Hematopoietic multipotent progenitor cell treated with erythropoietin and hydrocortisone succinate and interleukin-3 and kit ligand, for 4 days (in vitro differentiated cells): ENCODE data around the gene LPCAT2.

Experiments used
- DNase-seq: peaks from one replicate; pipeline ENCODE4 v3.0.0-alpha.2; 2015

Gene LPCAT2

DNA sequence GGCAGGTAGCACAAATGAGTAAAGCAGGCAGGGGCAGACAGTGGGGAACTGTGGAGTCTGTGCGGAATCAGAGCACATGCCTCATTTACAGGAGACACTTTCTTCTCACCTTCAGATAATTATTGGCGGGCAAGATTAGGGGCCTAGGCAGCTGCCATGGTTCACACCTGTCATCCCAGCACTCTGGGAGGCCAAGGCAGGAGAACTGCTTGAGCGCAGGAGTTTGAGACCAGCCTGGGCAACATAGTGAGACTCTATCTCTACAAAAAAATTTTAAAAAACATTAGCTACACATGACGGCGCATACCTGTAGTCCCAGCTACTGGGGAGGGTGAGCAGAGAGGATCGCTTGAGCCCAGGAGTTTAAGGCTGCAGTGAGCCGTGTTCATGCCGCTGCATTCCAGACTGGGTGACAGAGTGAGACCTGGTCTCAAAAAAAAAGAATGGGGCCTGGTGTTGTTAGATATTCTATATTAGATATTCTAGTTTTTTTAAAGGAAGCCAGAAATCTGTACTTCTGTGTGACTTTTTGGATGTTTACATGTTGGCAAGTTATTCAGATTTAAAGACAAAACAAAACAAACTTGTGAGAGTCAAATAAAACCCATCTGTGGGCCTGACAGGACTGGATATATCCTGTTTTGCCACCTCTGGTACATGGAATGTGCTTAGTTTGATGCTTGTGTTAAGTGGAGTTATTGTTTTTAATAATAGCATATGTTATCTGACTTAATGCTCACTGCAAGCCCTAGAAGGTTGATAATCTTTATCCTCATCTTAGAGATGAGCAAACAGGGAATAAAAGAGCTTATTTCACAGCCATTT, 4.9 kb upstream of the LPCAT2 start:
- DNase-seq = no peak

DNA sequence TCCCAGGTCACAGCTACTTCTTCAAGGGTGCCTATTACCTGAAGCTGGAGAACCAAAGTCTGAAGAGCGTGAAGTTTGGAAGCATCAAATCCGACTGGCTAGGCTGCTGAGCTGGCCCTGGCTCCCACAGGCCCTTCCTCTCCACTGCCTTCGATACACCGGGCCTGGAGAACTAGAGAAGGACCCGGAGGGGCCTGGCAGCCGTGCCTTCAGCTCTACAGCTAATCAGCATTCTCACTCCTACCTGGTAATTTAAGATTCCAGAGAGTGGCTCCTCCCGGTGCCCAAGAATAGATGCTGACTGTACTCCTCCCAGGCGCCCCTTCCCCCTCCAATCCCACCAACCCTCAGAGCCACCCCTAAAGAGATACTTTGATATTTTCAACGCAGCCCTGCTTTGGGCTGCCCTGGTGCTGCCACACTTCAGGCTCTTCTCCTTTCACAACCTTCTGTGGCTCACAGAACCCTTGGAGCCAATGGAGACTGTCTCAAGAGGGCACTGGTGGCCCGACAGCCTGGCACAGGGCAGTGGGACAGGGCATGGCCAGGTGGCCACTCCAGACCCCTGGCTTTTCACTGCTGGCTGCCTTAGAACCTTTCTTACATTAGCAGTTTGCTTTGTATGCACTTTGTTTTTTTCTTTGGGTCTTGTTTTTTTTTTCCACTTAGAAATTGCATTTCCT, 3.4 kb upstream of the LPCAT2 start:
- DNase-seq = no peak

DNA sequence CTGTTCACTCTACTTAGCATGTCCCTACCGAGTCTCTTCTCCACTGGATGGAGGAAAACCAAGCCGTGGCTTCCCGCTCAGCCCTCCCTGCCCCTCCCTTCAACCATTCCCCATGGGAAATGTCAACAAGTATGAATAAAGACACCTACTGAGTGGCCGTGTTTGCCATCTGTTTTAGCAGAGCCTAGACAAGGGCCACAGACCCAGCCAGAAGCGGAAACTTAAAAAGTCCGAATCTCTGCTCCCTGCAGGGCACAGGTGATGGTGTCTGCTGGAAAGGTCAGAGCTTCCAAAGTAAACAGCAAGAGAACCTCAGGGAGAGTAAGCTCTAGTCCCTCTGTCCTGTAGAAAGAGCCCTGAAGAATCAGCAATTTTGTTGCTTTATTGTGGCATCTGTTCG, 2.8 kb upstream of the LPCAT2 start:
- DNase-seq = no peak

GRCh38 chr16:55506708-55507107, 2.2 kb upstream of the LPCAT2 start:
- peak; percentile 26 for DNase-seq

GRCh38 chr16:55508271-55508921, 476 bp upstream of the LPCAT2 start:
- peak; percentile 25 for DNase-seq

DNA sequence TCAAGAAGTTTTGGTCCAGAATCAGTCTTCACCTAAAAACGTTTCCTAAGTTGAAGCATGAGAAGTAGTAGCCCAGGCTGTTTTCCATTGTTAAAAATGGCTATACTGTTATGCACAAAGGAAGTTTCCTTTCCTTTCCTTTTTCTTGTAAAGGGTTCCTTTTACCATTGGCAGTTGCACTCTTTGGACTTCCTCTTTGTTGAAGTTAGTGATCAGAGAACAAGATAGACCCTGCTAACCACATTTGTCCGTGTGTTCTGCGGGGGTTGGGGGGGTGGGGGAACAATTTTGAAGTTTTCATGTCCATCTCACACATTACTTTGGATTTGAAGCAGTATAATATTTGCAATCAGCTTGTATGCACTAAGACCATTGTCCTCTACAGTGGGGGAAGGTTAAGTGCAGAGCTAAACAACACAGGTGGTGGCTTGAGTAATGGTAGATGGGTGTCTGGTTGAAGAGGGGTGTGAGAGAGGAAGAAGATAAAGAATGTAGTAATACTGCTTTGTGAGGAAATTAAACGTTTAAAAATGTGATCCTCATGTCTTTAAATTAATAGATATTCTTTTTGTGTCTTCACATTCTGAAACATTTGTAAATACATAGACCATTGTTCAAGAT, 1.4 kb downstream of the LPCAT2 start:
- DNase-seq = peak; percentile 91

DNA sequence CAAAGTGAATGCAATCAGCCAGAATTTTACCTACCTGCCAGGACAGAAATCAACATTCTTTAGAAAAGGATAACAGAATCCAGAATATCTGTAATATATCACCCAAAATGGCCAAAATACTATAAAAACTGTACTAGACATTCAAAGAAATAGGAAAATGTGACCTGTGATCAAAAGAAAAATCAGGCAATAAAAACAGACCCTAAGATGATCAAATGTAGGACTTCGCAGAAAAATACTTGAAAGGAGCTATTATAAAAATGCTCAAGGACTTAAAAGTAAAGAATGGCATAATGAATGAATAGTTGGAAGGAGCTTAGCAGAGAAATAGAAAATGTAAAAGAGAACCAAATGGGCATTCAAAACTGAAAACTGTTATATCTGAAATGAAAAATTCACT, 4.1 kb downstream of the LPCAT2 start:
- DNase-seq = no peak

DNA sequence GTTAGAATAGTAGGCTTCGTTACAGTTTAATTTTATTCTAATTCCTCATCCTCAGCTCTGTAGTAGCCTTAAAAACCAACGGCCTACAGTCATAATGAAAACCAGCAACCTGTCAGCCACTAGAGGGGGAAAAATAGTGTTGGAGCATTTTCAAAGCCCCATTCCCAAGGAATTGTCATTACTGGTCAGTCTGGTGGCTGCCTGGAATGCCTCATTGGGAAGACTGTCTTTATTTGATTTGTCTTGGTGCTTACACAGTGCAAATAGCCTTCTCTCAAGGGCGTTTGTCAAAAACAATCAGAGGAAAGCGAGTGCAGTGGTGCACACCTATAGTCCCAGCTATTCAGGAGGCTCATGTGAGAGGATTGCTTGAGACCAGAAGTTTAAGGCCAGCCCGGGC, 4.7 kb downstream of the LPCAT2 start:
- DNase-seq = no peak

- DNase-seq = no peak
Observed at GRCh38 chr16:55515111-55515510, 6.2 kb downstream of the LPCAT2 start.

DNA sequence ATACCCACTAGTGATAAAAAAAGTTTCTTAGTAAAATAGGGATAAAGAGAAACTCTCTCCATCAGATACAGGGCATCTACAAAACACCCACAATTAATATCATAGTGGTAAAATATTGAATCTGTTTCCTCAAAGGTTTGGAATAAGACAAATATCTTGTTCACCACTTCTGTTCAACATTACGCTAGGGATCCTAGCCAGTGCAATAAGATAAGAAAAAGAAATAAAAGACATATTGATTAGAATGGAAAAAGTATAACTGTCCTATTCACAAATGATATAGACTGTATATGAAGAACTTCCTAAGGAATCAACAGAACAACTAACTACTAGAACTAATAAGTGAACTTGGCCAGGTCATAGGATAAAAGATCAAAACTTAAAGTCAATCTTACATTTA, 12.9 kb downstream of the LPCAT2 start:
- DNase-seq = no peak

DNA sequence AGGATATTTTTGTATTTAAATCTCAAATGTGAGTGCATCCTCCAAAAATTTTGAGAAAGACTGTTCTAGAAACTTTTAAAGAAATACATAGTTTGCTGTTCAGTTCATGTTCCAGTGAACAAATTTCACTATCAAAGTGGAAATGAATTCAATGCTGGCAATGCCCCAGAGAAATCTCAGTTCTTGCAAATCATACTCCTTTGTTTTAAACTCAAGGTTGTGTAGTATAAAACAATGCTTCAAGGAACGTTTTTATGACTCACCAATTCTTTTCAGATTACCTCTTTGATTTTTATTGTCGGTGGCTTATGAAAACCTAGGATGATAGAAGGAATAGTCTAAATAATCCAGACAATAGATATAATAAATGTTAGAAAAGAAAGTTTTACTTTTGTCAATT, 17.6 kb downstream of the LPCAT2 start:
- DNase-seq = no peak

- DNase-seq = no peak
Observed at GRCh38 chr16:55527885-55528284, 19.0 kb downstream of the LPCAT2 start.

DNA sequence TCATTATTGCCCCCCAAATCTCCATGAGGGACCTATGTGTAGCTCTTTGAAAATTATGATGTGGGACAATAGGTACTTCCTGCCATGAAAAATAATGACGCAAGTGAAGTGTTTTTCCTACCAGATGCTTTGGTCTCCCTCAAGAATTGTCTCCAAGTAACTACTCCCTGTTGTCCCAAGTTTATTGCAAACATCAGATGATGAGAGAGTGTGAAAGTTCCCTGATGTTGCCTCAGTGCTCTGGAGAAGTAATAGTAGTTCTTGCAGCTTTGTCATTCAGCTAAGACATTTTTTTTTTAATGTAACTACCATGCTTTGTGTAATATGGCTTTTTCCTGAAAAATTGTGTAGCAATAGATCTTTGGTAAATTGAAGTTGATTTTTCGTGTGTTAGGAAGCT, 20.1 kb downstream of the LPCAT2 start:
- DNase-seq = no peak

GRCh38 chr16:55530316-55530856, 21.5 kb downstream of the LPCAT2 start:
- DNase-seq = no peak

- DNase-seq = no peak
Observed at GRCh38 chr16:55532227-55532626, 23.4 kb downstream of the LPCAT2 start.

DNA sequence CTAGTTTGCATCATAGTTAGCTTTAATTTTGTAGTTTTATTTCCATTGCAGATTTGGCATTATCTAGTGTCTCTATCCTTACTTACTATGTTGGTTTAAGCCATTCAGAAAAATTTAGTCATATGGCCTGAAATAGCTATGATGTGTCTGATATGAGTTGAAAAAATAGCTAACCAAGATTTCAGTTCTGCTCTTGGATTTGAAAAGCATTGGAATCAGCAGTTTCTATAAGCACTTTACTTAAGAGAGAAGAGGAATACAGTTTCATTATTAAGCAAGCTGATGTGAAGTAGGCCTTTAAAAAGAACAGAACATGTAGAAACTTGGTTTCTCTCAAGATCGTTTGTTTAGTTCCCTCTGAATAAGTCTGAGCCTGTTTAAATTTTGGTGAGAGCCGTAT, 25.9 kb downstream of the LPCAT2 start:
- no peak for DNase-seq

- DNase-seq = peak; percentile 75
Observed at GRCh38 chr16:55539049-55539448, 30.2 kb downstream of the LPCAT2 start.

- DNase-seq = no peak
Observed at GRCh38 chr16:55539488-55539887, 30.6 kb downstream of the LPCAT2 start.

- no peak for DNase-seq
Observed at GRCh38 chr16:55540221-55540620, 31.3 kb downstream of the LPCAT2 start.

DNA sequence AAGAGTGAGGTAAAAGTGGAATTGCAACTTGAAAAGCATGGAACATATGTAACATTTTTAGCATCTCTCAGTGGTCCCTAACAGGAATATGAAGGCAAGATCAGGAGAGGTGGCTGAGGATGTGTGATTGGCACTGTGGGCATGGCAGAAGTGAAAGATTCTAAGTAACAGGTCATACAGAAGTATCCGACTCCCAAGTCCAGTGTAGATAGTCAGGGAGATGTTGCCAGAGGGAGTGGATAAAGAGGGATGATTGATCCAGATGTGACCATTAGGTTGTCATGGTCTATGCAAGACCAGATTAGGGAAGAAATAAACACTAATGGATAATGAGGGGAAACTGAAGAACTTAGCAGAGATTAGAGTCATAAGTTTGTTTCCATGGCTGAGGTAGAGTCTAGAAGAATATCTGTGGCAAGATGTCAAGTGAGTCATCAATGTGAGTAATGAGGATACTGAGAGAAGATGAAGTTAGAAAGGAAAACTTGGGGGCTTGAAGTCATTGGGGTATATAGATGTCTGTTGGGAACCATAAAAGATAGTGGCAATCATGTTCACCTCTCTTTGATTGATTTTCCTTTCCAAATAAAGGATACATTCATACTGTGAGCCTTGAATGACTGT, 33.7 kb downstream of the LPCAT2 start:
- DNase-seq = peak; percentile 7

DNA sequence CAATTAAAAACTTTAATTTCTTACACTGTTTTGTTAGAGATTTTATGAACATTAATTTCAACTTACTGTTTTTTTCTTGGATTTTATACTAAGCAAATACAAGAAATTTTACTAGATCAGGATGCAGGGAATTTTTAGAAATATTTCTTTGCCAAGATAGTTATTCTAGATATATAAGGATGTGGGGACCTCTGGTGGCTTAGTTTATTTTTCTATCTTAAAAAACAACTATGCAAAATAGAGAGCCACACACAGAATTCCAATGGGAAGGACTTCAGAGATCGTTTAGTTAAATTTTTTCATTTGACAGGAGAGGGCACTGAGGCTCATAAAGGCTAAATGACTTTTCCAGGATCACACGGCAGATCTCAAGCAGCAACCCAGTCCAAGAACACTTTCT, 34.6 kb downstream of the LPCAT2 start:
- DNase-seq = peak; percentile 24

- DNase-seq = no peak
Observed at GRCh38 chr16:55552621-55553020, 43.7 kb downstream of the LPCAT2 start.

DNA sequence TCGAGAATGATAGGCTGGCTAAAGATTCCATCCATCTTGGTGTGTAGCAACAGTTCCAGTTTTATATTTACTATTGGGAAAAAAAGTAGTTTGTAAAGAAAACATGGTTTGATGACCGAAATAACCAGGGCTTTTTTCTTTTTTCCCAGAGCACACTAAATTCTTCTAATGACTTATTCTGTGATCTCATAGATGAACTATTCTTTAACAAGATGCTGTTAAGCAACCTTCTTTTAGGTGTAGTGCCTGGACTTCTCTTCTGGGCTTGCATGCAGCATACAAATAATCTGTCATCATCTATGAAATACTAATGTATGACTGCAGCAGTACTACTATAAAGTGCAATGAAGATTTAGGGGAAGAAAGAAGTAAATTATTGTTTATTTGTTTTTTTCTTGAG, 46.6 kb downstream of the LPCAT2 start:
- no peak for DNase-seq
